ENCODE results near the gene SLC22A23. TPM values are rescaled to one million over a fixed set of nuclear protein-coding genes. Genes with fewer than 3 reads are reported as not detected.

SLC22A23 gene
- total and polyA plus RNA-seq, 4 donors = 4.9 to 45.4 (median 19.7) TPM

- DNase-seq (ENCODE audit: low spot score) = no peak
Observed at GRCh38 chr6:3292431-3293197, 164.2 kb downstream of the SLC22A23 start.

More at GRCh38 chr6:3292431-3293197, 164.2 kb downstream of the SLC22A23 start:
- no peak overlapping the region for H3K9ac ChIP-seq (ENCODE audit: low read depth in 1 of 2, low read length in 2 of 2)
- peaks cover 0 to 16% (median 10%) of the 10 kb centered on the region in 4 donors for H3K36me3 ChIP-seq (ENCODE audit: control insufficient read depth in 4 of 4, insufficient read depth in 3 of 4, low read depth in 1 of 4, low read length in 3 of 4)
- TF ChIP-seq CTCF (IDR thresholded peaks at IDR 0.05; ENCODE audit: low read depth, low read length, missing input control) (no peak), YY1 (IDR thresholded peaks at IDR 0.05) (no peak), SP1 (IDR thresholded peaks at IDR 0.05) (no peak), JUND (IDR thresholded peaks at IDR 0.05) (no peak), HNF4A (conservative IDR thresholded peaks at IDR 0.05) (no peak), GABPA (IDR thresholded peaks at IDR 0.05 in 1 of 2, conservative IDR thresholded peaks at IDR 0.05 in 1 of 2) (no peak), REST (IDR thresholded peaks at IDR 0.05) (no peak), EGR1 (IDR thresholded peaks at IDR 0.05; ENCODE audit: low read depth in 2 of 2) (no peak)
- TF ChIP-seq, protein P1, sequence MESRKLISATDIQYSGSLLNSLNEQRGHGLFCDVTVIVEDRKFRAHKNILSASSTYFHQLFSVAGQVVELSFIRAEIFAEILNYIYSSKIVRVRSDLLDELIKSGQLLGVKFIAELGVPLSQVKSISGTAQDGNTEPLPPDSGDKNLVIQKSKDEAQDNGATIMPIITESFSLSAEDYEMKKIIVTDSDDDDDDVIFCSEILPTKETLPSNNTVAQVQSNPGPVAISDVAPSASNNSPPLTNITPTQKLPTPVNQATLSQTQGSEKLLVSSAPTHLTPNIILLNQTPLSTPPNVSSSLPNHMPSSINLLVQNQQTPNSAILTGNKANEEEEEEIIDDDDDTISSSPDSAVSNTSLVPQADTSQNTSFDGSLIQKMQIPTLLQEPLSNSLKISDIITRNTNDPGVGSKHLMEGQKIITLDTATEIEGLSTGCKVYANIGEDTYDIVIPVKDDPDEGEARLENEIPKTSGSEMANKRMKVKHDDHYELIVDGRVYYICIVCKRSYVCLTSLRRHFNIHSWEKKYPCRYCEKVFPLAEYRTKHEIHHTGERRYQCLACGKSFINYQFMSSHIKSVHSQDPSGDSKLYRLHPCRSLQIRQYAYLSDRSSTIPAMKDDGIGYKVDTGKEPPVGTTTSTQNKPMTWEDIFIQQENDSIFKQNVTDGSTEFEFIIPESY (IDR thresholded peaks at IDR 0.05) = no peak
- TF ChIP-seq, protein P2, sequence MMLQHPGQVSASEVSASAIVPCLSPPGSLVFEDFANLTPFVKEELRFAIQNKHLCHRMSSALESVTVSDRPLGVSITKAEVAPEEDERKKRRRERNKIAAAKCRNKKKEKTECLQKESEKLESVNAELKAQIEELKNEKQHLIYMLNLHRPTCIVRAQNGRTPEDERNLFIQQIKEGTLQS (IDR thresholded peaks at IDR 0.05) = no peak
- 93% methylated on average over 32 of the region's 32 CpGs for WGBS
- no peaks in the 10 kb centered on the region for H3K9me3 ChIP-seq (ENCODE audit: control insufficient read depth in 4 of 4, low read length in 3 of 4)
- H3K27ac ChIP-seq (ENCODE audit: low read depth in 1 of 2, low read length in 2 of 2) = no peak overlapping the region
- no peaks in the 10 kb centered on the region for H3K27me3 ChIP-seq (ENCODE audit: control insufficient read depth in 4 of 4, insufficient read depth in 4 of 4, low read length in 3 of 4)
- H3K4me3 ChIP-seq (ENCODE audit: low read depth in 1 of 3, low read length in 3 of 3) = no peak overlapping the region
- peaks cover 2 to 15% (median 10%) of the 10 kb centered on the region in 4 donors for H3K4me1 ChIP-seq (ENCODE audit: control insufficient read depth in 4 of 4, insufficient read depth in 4 of 4, low read length in 3 of 4)
